HG02840 (cell line): ENCODE measurements around the gene DLK2.
"Not testable (repeated sequence)": the region's sequence is repeated elsewhere in the genome, so short reads cannot be mapped to it uniquely, and the experiment has no call there.

Experiments used
- ATAC-seq: cut with Tn5 transposase; IDR thresholded peaks from one replicate; pipeline ENCODE4 v1.9.1; 2021; ENCODE audit warnings: mild to moderate bottlenecking, moderate library complexity, moderate number of reproducible peaks; ENCODE audit not compliant: unreplicated experiment, low FRiP score

DLK2 gene

DNA sequence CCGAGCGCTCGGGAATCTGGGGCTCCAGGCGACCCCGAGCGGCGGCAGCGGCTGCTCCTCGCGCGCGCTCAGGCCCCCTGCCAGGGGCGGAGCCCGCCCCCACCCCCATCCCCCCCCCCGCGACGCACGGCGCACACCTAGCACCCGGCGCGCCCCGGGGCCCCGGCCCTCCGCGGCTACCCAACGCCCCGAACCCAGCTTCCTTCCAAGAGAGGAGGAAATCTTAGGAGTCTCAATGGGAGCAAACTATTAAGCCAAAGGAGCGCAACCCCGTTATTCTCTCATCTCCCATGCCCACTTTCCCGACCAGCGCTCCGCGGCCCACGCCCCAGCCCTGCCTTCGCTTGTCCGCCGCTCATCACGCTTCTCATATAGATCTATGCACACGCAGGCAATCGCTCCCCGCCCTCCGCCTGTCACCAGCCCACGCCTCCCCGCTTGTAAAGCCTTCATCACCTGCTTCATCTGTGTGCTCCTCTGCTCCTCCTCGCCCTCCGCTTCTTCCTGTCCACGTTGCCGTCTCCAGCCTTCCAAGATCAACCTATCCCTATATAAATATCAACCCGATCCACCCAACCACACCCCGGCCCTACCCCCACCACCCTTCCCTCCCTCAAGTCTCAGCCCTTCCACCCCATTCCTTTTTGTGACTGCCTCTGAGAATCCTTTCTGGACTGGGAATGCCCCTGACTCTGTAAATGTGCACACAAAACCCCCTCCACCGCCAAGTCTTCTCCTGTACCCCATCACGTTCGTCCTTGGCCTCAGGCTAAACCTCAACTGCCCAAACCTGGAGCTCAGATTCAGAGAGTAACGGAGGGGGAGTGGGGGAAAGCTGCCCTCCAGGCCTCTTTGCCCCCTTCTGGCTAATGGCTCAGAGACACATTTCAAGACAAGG lies at the start of gene DLK2:
Gene DLK2 (minus strand): TSS at position 18 of the 898 bp plus-strand sequence. CDS start 723 bp downstream, outside the sequence.
- ATAC-seq = no peak

- ATAC-seq = no peak
Observed at GRCh38 chr6:43503443-43503842, 48.1 kb upstream of the DLK2 start.

GRCh38 chr6:43502666-43503065 lies 47.3 kb upstream of the DLK2 start:
- ATAC-seq = no peak

DNA sequence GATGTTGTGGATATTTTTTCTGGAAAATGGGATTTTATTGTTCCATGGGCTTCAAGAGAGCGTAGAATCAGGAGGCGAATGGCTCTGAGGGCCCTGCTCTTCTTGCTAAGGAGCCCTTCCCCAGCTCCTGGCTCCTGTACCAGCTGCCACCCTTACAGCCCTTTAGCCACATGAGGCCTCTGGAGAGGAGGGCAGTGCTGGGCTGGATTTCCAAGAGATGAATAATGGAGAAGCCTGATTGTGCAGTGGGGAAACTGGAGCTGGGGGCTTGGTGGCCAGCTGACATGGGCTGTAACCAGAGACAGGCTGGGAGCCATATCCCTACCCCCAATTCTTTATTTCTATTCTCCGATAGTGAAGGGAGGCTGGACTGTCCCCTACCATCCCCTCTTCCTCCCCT lies 45.6 kb upstream of the DLK2 start:
- ATAC-seq = no peak

GRCh38 chr6:43499028-43499815 lies 43.9 kb upstream of the DLK2 start:
- no peak for ATAC-seq

DNA sequence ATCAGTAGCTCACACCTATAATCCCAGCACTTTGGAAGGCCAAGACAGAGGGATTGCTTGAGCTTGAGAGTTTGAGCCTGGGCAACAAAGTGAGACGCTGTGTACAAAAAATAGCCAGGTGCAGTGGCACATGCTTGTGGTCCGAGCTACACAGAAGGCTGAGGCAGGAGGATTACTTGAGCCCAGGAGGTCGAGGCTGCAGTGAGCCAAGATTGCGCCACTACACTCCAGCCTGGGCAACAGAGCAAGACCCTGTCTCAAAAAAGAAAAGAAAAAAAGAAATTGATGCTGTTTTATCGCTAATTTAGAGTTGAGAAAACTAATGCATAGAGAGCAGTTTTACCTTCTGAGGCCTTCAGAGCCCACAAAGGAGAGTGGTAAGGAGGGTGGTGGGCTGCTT lies 42.9 kb upstream of the DLK2 start:
- not testable (repeated sequence) for ATAC-seq

GRCh38 chr6:43497689-43498088 lies 42.3 kb upstream of the DLK2 start:
- no peak for ATAC-seq

DNA sequence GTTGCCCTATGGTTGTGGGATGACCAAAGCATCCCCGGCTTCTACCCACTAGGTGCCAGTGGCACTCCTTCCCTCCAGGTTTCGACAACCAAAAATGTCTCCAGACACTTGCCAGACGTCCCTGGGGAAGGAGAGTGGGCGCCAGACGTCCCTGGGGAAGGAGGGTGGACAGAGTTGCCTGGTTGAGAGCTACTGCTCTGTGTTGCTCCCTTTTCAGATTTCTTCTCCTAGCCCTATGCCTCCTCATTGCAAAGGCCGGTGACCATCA lies 41.7 kb upstream of the DLK2 start:
- no peak for ATAC-seq

GRCh38 chr6:43496370-43497128 lies 41.2 kb upstream of the DLK2 start:
- ATAC-seq = no peak

DNA sequence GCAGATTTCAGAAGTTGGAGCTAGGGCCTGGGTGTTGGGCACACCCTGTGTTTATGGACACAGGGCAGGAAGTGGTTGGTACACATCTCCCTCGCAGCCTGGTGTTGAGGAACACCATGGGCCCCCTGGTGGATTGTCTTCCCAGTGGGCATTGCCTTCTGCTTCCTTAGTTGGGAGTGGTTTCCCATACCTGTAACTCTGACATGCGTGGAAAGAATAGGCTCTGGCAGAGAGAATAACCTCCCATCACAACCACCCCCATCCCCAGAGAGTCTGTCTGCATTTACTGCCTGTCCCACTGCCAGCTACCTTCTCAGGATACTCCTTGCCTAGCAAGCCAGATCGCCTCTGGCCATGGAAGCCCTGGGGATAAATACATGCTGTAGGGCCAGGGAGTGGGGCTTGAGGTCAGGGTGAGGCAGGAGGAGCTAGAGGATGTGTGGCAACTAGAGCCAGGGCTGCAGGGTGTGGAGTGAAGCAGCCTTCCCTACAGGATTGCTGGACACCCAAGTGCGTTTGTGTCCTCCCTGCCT lies 40.1 kb upstream of the DLK2 start:
- no peak for ATAC-seq

DNA sequence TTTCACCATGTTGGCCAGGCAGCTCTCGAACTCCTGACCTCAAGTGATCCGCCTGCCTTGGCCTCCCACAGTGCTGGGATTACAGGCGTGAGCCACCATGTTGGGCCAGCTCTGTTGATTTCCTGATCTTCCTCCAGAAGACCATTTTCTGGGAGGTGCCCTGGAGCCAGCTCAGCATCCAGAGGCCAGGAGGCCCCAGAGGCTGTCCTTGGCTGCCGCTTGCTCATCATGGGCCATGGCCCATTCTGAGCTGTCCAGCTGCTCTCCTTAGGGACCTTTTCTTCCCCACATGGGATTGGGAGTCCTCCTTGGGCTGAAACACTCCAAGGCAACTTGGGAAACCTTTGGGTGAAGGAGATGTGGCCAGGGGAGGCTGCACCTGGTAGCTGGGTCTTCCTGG lies 39.4 kb upstream of the DLK2 start:
- no peak for ATAC-seq

DNA sequence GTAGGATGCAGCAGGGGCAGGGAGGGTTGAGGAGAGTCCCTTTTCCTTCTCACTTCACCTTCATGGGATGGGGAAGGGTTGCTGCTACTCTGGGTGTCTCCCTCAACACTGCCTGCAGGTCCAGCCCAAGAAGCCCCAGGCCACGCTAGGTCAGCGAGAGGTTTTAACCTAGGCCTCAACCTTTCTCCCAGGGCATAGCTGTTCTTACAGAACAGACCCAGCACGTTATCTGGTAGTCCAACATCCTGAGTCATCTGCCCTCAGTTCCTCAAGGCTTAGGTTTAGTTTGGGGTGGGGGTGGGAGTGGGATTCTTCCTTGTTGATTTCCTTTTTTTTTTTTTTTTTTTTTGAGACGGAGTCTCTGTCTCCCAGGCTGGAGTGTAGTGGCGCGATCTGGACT lies 39.0 kb upstream of the DLK2 start:
- ATAC-seq = no peak

DNA sequence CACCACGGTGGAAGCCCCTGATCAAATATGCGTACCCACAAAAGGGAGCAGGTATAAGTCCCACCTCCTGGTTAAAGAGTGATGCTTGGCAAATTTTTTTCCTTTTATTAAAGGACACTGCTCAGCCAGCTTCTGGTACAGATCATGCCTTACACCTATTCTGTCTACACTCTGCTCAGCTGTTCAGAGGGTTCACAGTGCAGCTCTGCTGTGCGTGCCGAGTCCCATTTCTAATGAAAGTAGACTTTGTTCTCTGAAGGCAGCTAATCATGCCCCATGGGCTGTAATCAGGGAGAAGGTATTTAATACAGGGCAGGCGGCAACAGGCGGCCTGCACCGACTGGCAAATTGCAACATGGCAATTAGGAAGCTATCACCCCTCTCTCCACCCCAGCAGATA lies 38.5 kb upstream of the DLK2 start:
- ATAC-seq = no peak

DNA sequence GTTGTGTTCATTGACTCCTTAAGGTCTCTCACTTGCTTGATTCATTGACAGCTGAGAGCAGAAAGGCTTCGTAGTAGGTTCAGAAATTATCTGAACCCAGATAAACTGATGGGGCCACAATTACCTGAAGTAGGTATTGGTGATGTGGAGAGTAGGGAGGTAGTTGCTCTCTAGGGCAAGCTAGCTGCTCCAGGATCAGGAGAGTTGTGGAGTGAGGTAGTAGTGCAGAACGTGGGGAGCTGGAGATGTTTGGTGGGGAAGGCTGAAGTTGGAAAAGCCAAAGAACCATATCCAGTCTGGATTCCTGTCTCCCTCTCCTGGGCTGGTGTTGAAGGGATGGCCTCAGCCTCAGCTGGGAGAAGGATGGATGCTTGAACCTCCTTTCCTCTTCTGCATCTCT lies 37.9 kb upstream of the DLK2 start:
- no peak for ATAC-seq

DNA sequence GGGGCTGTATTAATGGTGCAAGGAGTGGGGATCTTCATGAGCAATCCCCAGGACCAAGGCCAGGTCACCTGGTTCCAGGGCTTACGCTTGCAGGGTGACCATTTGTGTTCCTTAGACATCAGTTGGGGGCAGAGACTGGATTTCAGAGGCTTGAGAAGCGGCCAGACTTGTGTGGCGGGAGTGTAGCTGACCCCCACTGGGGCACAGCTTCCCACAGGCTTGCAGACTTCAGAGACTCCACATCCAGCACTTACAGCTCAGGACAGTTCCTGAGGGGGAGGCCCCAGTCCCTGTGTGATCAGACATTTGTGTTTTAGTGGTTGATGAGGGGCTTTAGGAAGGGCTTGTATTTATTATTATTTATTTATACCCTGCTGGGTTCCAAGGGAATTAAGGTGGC lies 37.3 kb upstream of the DLK2 start:
- ATAC-seq = no peak

DNA sequence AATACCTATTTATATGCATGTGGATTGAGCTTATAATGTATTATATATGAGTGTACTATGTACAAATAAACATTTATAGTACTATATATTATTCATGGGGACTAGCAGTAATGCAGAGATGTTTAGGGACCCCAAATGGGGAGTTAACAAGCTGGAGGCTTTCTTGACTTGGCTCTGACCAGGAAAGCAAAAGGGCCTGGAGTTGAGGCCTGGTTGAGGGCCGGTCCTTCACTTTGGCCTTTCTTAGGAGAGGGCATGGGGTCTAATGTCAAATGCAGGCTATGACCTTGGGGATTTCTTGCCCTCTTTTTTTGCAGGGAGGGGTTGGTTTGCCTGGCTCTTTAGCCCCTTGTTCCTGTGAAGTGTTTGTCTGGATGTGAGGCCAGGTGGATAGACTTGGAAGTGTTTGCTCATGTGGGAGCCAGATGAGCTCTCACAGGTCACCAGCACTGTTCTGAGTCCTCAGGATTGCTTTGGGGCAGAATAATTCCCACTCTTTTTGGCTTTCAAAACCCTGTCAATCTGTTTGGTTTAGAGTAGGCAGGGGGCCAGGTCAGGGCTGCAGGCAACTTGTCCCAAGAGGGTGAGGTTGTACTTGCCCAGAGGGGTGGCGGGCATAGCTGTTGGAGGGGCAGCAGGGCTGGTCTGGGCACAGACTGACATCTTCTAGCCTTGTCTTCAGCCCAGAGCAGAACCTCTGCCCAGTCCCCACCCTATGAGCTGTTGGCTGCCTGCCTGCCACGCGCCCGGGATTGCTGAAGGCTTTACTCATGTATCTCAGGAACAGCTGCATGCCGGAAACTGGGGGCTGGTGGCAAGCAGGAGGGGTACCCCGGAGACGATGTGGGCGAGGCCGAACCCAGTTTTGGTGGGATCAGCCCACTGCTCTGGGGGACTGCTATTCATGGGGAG lies 36.7 kb upstream of the DLK2 start:
- no peak for ATAC-seq

DNA sequence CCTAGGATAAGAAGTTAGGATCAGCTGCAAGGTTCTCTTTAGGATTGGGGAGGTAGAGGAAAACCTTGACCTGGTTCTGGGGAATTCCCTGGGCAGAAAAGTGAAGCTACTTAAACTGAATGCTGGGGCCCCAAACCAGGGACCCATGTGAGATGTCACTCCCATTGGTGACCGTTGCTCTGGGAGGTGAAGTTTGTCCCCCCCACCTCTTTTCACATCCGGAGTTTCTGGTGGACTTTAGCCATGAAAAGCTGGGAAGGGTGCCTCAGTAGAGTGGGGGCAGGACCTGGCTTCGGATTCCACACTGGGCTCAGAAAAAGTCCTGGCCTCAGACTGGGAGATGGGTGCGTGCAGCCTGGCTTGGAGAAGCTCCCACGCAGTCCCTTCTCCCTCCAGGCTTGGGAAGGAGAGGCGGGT lies 35.2 kb upstream of the DLK2 start:
- ATAC-seq = no peak

GRCh38 chr6:43489277-43490072 lies 34.1 kb upstream of the DLK2 start:
- no peak for ATAC-seq

- ATAC-seq = no peak
Observed at GRCh38 chr6:43488667-43489276, 33.4 kb upstream of the DLK2 start.
